ENCODE data around the gene CDH1.

CDH1 gene

GRCh38 chr16:68860978-68861892 lies 124.1 kb downstream of the CDH1 start:
- DNase-seq = no peak

GRCh38 chr16:68866933-68867332 lies 129.8 kb downstream of the CDH1 start:
- no peak for DNase-seq

GRCh38 chr16:68869492-68870088 lies 132.5 kb downstream of the CDH1 start:
- DNase-seq = no peak

- no peak for DNase-seq
Measured at GRCh38 chr16:68873635-68874471, 136.8 kb downstream of the CDH1 start.

GRCh38 chr16:68875871-68876270 lies 138.8 kb downstream of the CDH1 start:
- no peak for DNase-seq

GRCh38 chr16:68883685-68884084 lies 146.6 kb downstream of the CDH1 start:
- DNase-seq = no peak

GRCh38 chr16:68884401-68884800 lies 147.3 kb downstream of the CDH1 start:
- no peak for DNase-seq
